GM18519 (cell line): ENCODE results near the gene SORCS2.

Source experiments
- ATAC-seq: cut with Tn5 transposase; IDR thresholded peaks from one replicate; pipeline ENCODE4 v1.9.1; 2021; ENCODE audit warnings: mild to moderate bottlenecking, moderate library complexity; ENCODE audit not compliant: unreplicated experiment, low FRiP score

Gene SORCS2

GRCh38 chr4:7678318-7678852 lies 486.0 kb downstream of the SORCS2 start:
- ATAC-seq: no peak

DNA sequence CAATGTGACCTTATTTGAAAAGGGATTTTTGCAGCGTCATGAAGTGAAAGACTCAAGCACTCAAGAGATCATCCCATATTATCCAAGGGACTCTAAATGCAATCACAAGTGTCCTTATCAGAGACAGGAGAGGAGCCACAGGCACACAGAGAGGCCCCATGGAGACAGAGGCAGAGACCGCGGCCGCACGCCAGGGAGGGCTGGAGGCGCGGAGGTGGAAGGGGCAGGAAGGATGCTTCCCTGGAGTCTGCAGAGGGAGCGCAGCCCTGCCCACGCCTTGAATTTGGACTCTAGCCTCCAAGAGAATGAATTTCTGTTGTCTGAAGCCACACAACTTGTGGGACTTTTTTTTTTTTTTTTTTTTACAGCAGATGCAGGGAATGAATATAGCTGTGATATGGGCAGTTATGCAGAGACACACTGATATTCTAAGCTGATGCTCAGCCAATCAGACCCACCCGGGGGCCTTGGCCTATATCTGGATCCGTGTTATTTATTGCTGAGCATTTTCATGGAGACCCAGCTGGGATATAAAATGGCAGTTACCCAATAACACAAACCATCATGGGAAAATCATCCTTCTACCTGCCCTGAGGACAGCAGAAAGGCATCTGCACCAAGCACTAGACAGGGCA lies 487.2 kb downstream of the SORCS2 start:
- ATAC-seq: no peak

DNA sequence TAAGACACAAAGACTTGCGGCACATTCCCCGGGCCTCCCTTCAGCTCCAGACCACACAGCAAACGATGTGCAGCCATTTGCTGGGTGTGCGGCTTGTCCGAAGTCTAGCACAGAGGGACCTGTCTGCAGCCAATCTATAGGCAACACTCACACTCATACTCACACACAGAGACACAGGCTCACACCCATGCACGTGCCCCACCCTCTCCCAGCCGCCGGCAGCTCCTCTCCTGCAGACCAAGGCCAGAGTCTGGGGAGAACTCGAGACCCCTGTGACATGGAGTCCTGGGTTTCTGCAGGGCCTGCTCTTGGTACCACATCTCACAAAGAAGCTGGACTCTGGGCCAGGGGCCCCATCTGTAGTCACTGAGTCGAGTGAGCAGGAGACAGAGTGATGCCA lies 487.8 kb downstream of the SORCS2 start:
- no peak for ATAC-seq

DNA sequence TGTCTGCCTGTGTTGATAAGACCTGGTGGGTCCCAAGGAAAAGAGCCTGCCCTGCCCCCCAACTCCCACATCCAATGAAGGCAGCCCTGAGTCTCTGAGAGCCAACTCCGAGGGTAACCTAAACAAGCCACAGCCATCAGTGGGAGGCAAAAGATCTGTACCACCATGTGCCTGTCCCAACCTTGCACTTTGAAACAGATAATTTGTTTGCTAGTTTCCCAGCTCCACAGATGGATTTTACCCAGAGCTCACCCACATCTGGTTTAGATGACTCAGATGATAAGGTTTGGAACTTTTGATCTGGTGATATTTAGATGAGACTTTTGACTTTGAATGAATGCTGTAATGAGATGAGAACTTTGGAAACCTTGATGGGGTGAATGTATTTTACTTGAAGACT lies 488.4 kb downstream of the SORCS2 start:
- no peak for ATAC-seq

DNA sequence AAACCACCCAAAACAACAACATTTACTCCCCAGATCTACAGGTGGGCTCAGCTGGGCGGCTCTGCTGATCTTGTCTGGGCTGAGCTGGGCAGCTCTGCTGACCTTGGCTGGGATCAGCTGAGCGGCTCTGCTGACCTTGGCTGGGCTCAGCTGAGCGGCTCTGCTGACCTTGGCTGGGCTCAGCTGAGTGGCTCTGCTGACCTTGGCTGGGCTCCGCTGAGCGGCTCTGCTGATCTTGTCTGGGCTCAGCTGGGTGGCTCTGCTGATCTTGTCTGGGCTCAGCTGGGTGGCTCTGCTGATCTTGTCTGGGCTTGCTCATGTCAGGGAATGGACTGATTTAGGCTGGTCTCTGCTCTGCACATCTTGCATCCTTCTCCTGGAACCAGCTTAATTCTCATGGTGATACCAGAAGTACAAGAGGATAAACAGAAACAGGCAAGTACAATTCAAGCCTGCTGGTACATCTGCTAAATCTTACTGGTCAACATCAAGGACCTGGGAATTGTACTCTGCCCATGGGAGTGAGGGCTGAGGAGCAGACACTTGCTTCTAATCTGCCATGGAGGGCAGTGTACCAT lies 490.9 kb downstream of the SORCS2 start:
- no peak for ATAC-seq

- no peak for ATAC-seq
These were observed 492.0 kb downstream of the SORCS2 start for GRCh38 chr4:7684294-7684693.

DNA sequence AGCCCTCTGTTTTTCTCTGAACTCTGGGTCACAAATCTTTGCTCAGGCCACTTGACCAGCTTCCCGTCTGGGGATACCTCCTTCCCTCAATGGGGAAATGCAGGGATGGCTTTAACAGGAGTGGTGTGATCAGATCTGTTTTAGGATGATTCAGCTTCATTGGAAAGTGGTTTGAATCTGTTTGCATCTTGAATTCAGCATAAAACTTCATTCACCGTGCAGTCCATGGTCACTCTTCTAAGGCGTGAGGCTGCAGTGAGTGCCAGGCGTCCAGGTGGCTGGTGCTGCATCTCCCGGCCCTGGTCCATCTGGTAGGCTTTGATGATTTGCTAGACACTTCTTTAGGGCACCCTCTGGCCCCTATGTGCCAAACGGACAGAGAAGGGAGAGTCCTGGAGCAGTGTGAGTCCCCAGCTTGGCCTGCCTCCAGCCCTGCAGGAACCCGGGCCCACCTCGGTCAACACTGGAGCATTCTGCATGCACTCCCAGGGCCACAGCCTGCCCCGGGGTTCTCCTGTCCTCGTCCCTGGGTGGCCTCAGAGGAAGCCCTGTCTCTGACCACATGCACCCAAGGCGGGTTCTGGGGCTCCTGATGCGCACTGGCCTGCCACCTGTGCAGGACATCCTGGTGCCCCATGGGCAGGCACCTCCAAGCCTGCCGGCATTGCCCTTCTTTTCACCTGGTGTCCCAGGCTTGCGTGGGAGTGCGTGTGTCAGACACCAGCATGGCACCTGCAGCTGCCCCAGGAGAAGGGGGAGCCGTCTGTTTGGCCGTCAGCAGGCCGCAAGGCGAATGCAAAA lies 493.9 kb downstream of the SORCS2 start:
- no peak for ATAC-seq

DNA sequence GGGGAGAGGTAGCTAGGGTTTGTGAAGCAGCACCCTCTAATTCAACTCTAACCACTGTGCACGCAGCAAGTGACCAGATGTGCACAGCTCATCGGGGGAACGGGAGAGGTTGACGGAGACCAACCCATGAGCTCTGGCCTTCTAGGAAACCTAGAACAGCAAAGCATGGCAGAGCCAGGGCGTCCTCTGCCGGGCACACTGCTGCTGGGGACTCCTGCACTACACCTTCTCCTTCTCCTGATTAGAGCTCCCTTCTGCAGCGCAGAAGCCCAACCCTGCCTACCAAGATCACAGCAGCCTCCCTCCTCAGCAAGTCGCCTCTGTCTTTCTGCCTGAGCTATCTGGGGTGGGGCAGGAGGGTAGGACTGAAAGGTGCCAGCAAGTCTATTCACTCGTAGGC lies 494.7 kb downstream of the SORCS2 start:
- no peak for ATAC-seq

- ATAC-seq: no peak
These were observed 495.5 kb downstream of the SORCS2 start for GRCh38 chr4:7687796-7688195.

GRCh38 chr4:7689773-7690693 lies 497.7 kb downstream of the SORCS2 start:
- ATAC-seq: no peak

- ATAC-seq: no peak
These were observed 498.7 kb downstream of the SORCS2 start for GRCh38 chr4:7691061-7691460.

- no peak for ATAC-seq
These were observed 499.6 kb downstream of the SORCS2 start for GRCh38 chr4:7691982-7692381.

DNA sequence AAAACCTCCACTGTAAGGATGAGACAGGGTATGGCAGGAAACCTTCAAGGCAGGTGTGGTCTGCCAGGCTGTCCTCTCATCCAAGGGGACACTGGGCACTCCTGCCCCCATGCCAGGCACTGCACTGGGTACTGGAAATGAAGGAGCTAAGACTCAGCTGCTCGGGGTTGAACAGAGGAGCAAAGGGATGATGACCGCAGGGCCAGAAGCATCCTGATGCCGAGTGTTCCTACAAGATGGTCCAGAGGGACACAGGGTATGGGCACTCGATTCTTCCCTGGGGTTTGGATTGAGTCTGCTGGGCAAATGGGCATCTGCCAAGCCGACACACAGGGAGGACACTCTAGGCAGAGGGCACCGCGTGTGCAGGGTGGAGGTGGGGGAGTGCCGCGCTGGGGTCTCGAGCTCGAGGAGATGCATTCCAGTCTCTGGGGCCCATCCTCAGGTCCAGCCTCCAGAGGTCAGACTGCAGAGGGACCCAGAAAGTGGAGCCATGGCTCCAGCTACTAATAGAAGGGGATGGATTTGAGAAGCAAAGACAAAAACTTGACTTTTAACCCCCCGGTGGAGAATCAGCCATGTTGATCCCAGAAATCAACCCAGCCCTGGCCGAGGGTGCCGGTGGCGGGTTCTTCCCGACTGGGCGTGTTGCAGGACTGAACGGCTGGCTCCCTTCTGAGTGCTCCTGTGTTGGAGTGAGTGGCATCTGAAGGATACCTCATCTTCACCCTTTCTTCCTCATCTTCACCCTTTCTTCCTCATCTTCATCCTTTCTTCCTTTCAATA lies 500.3 kb downstream of the SORCS2 start:
- ATAC-seq: no peak

DNA sequence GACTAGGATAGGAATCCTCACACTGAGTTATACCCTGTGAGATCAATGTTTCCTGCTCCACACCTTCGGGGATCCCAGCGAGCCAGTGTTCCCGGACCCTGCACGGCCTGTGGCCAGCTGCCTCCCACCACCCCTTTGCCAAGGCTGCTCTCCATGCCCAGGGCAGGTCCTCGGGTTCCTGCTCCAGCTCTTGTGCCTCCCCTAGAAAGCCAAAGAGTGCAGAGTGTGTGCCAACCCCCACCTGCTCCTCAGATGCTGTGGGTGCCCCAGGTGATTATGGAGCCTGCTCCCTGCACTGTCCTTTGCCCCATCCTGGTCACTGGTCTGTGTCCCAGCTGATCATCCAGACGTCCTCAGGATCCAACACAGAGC lies 500.9 kb downstream of the SORCS2 start:
- no peak for ATAC-seq

DNA sequence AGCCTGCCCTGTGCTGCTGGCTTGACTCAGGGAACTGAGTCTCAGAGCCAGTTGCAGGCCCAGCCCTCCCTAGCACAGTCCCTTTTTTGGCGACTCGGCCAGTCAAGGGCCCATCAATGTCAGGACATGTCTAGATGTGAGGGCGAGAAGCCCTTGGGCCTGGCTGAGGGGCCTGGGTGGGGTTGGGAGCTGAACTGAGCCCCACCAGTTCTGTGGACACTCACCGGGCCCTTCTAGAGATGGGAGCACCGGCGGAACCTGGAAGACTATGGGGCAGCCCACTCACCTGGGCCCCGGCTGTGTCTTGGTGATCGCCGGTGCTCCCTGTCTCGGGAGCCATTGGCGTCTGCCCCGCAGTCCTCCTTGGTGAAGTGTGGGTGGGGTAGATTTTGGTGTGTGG lies 501.4 kb downstream of the SORCS2 start:
- ATAC-seq: no peak

DNA sequence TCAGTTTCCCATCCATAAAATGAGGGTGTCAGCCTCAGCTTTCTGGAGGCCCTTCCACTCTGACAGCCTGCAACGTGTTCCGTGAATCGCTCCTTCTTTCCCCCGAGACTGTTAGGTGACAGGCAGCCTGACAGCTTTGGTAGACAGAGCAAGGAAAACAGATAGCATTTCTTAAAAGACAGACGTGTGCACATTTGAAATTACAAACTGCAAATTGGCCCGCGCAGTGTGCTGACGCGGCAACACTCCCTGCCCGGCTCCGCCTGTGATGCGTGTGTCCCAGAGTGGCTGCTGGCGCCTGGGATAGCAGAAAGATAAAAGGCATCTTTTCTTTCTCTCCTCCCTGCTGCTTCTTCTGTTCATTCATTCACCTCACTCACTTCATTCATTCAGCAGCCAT lies 502.0 kb downstream of the SORCS2 start:
- no peak for ATAC-seq

DNA sequence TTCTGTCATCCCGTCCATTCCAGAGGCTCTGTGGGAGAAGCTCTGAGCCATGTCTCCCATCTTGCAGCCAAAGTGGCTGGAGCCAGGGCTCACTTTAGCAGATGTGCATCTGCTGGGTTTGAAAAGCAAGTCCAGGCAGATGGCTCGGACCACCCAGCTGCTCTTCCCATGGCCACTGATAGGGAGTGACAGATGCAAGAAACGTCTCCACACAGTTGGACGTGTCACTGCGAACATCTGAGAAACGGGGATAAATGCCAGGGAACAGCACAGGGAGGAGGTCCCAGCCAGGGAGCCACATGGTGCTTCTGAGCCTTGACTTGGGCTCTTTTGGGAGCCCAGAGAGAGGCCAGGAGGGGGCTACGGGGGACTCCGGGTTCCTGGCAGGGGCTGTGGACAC lies 505.0 kb downstream of the SORCS2 start:
- ATAC-seq: no peak

DNA sequence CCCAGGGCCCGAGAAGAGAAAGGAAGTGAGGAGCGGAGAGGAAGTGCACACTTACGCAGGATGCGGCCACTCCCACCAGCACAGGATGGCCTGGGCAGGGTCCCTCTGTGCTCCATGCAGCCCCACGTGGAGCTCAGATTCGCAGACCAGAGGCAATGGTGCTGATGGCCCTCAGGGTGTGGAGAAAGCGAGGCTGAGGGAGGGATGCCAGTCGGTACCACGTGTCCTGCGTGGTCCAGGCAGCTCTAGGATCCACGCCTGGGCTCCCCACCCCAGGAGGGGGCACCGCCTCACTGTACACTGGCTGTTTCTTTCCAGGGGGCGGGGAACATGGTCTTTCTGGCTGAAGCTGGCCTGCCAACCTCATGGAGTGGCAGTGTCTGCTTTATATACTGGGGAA lies 505.5 kb downstream of the SORCS2 start:
- no peak for ATAC-seq

DNA sequence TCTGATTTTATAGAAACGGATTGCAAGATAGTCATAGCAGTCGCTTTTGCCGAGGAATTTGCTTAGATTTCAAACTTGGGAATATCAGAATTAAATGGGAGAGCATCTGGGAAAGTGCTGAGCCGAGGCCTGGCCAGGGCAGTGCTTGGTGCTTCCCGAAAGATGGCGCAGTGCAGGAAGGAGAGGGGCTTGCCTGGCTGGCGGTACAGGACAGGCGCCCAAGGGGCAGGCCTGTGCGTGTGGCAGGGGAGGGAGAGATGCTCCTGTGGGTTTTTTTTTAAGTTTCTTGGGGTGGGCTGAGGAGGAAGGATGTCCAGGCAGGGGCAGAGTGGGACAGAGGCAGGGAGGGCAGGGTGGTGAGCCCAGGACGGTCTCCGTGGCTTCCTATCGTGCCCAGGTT lies 506.2 kb downstream of the SORCS2 start:
- no peak for ATAC-seq

DNA sequence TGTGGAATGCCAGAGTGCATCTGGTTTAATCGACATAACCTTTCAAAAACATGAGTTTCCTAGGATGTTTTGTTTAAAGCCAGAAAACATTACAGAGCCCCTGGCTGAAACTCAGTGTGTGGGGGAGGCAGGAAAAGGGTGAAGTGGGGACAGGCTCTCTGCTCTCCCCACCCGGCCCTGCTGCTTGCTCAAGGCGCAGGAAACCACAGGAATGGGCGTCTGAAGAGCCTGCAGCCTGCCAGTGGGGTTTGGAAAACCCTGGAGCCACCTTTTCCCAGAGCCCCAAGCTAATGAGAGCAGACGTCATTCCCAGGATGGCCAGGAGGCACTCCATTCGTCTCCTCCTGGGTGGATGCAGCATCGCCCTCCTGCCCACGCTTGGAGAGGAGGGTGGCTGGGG lies 506.7 kb downstream of the SORCS2 start:
- ATAC-seq: no peak
